Measurements from ENCODE around the gene HES7. TPM values are rescaled to one million over a fixed set of nuclear protein-coding genes. Genes with fewer than 3 reads are reported as not detected.

Gene HES7
- total and polyA plus RNA-seq, 9 of the 15 experiments (the other 6 are each of a cell fraction or from before 2014, with no cell fraction given), result 0.03 to 1.7 (median 0.14) TPM; not detected in 1

- no peak for TF ChIP-seq ZNF436 (CRISPR knock-in tag; IDR thresholded peaks at IDR 0.05)
- TF ChIP-seq E2F5 (CRISPR knock-in tag; IDR thresholded peaks at IDR 0.05), result no peak
- in situ Hi-C loops (cut with MboI), result loop anchor here (5.0 kb wide), 1 partner anchor 37 kb away; no protein-coding TSS in a partner anchor
- intact Hi-C loops (cut with micrococcal nuclease), result no loop called here
- H4K20me1 ChIP-seq (replicated peaks; ENCODE audit: control insufficient read depth, insufficient read depth, low read length), result no peaks in the 10 kb centered on the region
- no peak for DNase-seq (ENCODE audit: extremely low read depth in 1 of 4, low spot score in 3 of 4)
- H3K4me2 ChIP-seq (ENCODE audit: insufficient read depth, low read length), result no peak overlapping the region
- no peak overlapping the region for H3K4me3 ChIP-seq
- H3K9me3 ChIP-seq (replicated peaks; ENCODE audit: control insufficient read depth, insufficient read depth, low read depth, low read length), result no peaks in the 10 kb centered on the region
- no TSS peak for BruUV-seq (replicated peaks)
- WGBS (ENCODE audit: insufficient coverage, low coverage, missing lambda C conversion rate), result 19% methylated on average over 14 of the region's 14 CpGs
- FAIRE-seq, result no peak
- peaks cover 0 to 25% of the 10 kb centered on the region in 2 experiments; a peak in 3 of 5 replicates for H3K27me3 ChIP-seq (ENCODE audit: control insufficient read depth in 2 of 2, insufficient read depth in 2 of 2, low read length in 2 of 2)
- H3K9me1 ChIP-seq (ENCODE audit: control insufficient read depth, insufficient read depth, low read length), result no peaks in the 10 kb centered on the region
- ChIA-PET CTCF (ENCODE audit: low intra/inter-chr PET ratio) (no interaction called here), POLR2A (interaction anchor here (0.9 kb wide), 1 partner anchor 14 kb away, joined by 3 read pairs; no protein-coding TSS in a partner anchor)
- H3K36me3 ChIP-seq (ENCODE audit: control insufficient read depth, insufficient read depth, low read length), result no peaks in the 10 kb centered on the region
- no peak overlapping the region for H3K27ac ChIP-seq (ENCODE audit: extremely low read depth, low read depth, low read length)
- no peak overlapping the region for H3K9ac ChIP-seq (ENCODE audit: insufficient read depth in 1 of 2, low read depth in 2 of 2, low read length in 2 of 2)
- H2AFZ ChIP-seq (ENCODE audit: low read depth, low read length), result no peak overlapping the region
- ATAC-seq, result no peak
- H3K79me2 ChIP-seq (ENCODE audit: control insufficient read depth, insufficient read depth, low read length), result no peaks in the 10 kb centered on the region
- H3K4me1 ChIP-seq (replicated peaks in 1 of 2; ENCODE audit: control insufficient read depth in 2 of 2, insufficient read depth in 2 of 2, low read length in 2 of 2), result peaks cover 7 to 35% of the 10 kb centered on the region in 2 experiments; a peak in 3 of 5 replicates
Measured at GRCh38 chr17:8075574-8076342, 48.1 kb downstream of the HES7 start.

- no peak for ATAC-seq
- H3K9ac ChIP-seq (ENCODE audit: insufficient read depth in 1 of 2, low read depth in 2 of 2, low read length in 2 of 2), result no peak overlapping the region
- no peak overlapping the region for H3K4me3 ChIP-seq
- in situ Hi-C loops (cut with MboI) (loop anchor here (5.0 kb wide), 1 partner anchor 37 kb away; no protein-coding TSS in a partner anchor), intact Hi-C loops (cut with micrococcal nuclease) (no loop called here)
- no peak overlapping the region for H3K4me2 ChIP-seq (ENCODE audit: insufficient read depth, low read length)
- H3K36me3 ChIP-seq (ENCODE audit: control insufficient read depth, insufficient read depth, low read length), result no peaks in the 10 kb centered on the region
- DNase-seq (ENCODE audit: extremely low read depth in 1 of 4, low spot score in 3 of 4), result no peak
- H3K9me3 ChIP-seq (replicated peaks; ENCODE audit: control insufficient read depth, insufficient read depth, low read depth, low read length), result no peaks in the 10 kb centered on the region
- peaks cover 0 to 25% of the 10 kb centered on the region in 2 experiments; a peak in 3 of 5 replicates for H3K27me3 ChIP-seq (ENCODE audit: control insufficient read depth in 2 of 2, insufficient read depth in 2 of 2, low read length in 2 of 2)
- no peaks in the 10 kb centered on the region for H3K9me1 ChIP-seq (ENCODE audit: control insufficient read depth, insufficient read depth, low read length)
- POLR2A ChIA-PET, result interaction anchor here (0.6 to 2.1 kb wide), 2 partner anchors 9 to 13 kb away, joined by 3 to 9 read pairs; no protein-coding TSS in a partner anchor
- H3K79me2 ChIP-seq (ENCODE audit: control insufficient read depth, insufficient read depth, low read length), result no peaks in the 10 kb centered on the region
- H4K20me1 ChIP-seq (replicated peaks; ENCODE audit: control insufficient read depth, insufficient read depth, low read length), result no peaks in the 10 kb centered on the region
- no peak for FAIRE-seq
- peaks cover 5 to 28% of the 10 kb centered on the region in 2 experiments; a peak in 3 of 5 replicates for H3K4me1 ChIP-seq (replicated peaks in 1 of 2; ENCODE audit: control insufficient read depth in 2 of 2, insufficient read depth in 2 of 2, low read length in 2 of 2)
- TF ChIP-seq ZFP30 (CRISPR knock-in tag; IDR thresholded peaks at IDR 0.05; ENCODE audit: borderline replicate concordance) (no peak), NFE2L1 (tag; IDR thresholded peaks at IDR 0.05; ENCODE audit: borderline replicate concordance, low read depth) (no peak), GMEB1 (CRISPR knock-in tag; IDR thresholded peaks at IDR 0.05) (no peak), E2F4 (CRISPR knock-in tag; IDR thresholded peaks at IDR 0.05; ENCODE audit: low read depth) (no peak)
- CTCF ChIA-PET (ENCODE audit: low intra/inter-chr PET ratio), result no interaction called here
- BruUV-seq (replicated peaks), result no TSS peak
- H2AFZ ChIP-seq (ENCODE audit: low read depth, low read length), result no peak overlapping the region
- WGBS (ENCODE audit: insufficient coverage, low coverage, missing lambda C conversion rate), result 11% methylated on average over 3 of the region's 3 CpGs
- H3K27ac ChIP-seq (ENCODE audit: extremely low read depth, low read depth, low read length), result no peak overlapping the region
Measured at GRCh38 chr17:8075081-8075480, 48.8 kb downstream of the HES7 start.

All from K562 (cell line).